Middle frontal gyrus (tissue), 1 donor: Measurements from ENCODE around the gene KCNJ6.

Source experiments
- DNase-seq: peaks from one replicate; pipeline ENCODE4 v3.0.0-alpha.2; 2015; ENCODE audit warnings: low spot score; ENCODE audit errors: extremely low spot score

KCNJ6 gene

GRCh38 chr21:37575580-37575979, 340.7 kb downstream of the KCNJ6 start:
- DNase-seq, result no peak

- DNase-seq, result no peak
Observed at GRCh38 chr21:37574751-37575150, 341.5 kb downstream of the KCNJ6 start.

- DNase-seq, result no peak
Observed at GRCh38 chr21:37574316-37574715, 341.9 kb downstream of the KCNJ6 start.

GRCh38 chr21:37571442-37571841, 344.8 kb downstream of the KCNJ6 start:
- DNase-seq, result no peak

- no peak for DNase-seq
Observed at GRCh38 chr21:37568916-37569315, 347.3 kb downstream of the KCNJ6 start.

GRCh38 chr21:37568415-37568814, 347.8 kb downstream of the KCNJ6 start:
- DNase-seq, result no peak

- DNase-seq, result no peak
Observed at GRCh38 chr21:37566790-37567615, 349.3 kb downstream of the KCNJ6 start.

GRCh38 chr21:37565530-37566223, 350.6 kb downstream of the KCNJ6 start:
- no peak for DNase-seq

GRCh38 chr21:37564924-37565529, 351.2 kb downstream of the KCNJ6 start:
- no peak for DNase-seq

- peak; percentile 73 for DNase-seq
Observed at GRCh38 chr21:37564341-37564923, 351.8 kb downstream of the KCNJ6 start.

- DNase-seq, result peak; percentile 85
Observed at GRCh38 chr21:37563641-37564340, 352.5 kb downstream of the KCNJ6 start.

GRCh38 chr21:37562920-37563640, 353.2 kb downstream of the KCNJ6 start:
- DNase-seq, result no peak

- DNase-seq, result no peak
Observed at GRCh38 chr21:37561941-37562919, 354.0 kb downstream of the KCNJ6 start.

- DNase-seq, result no peak
Observed at GRCh38 chr21:37561506-37561905, 354.8 kb downstream of the KCNJ6 start.

GRCh38 chr21:37560385-37560784, 355.9 kb downstream of the KCNJ6 start:
- no peak for DNase-seq

- DNase-seq, result no peak
Observed at GRCh38 chr21:37558676-37559211, 357.5 kb downstream of the KCNJ6 start.
